OCI-LY3 (cell line): ENCODE data around the gene YY1.

ENCODE experiments used
- CTCF ChIP-seq: fragments of 200-600, 300-600 bp; sonication (generic); IDR thresholded peaks from 2 replicates; pipeline ENCODE4 v1.5.1; 2014; ENCODE audit warnings: antibody characterized with exemption, low read length, low read depth
- EZH2phosphoT487 ChIP-seq: fragments of 200-600 bp; shearing (Covaris generic); IDR thresholded peaks from 2 replicates; pipeline ENCODE4 v1.6.1; 2018; ENCODE audit warnings: antibody characterized with exemption, mixed run types, low read depth

- TF ChIP-seq CTCF: no peak
- no peak for TF ChIP-seq EZH2phosphoT487
Observed at GRCh38 chr14:100332071-100332639, 93.2 kb downstream of the YY1 start.
